Fibroblast of the conjunctiva (primary cell): ENCODE measurements around the gene CFAP77.

ENCODE experiments used
- DNase-seq: peaks from one replicate; pipeline ENCODE4 v3.0.0-alpha.2; 2010; ENCODE audit warnings: low read depth

Gene CFAP77

GRCh38 chr9:132582786-132583583 is 173.0 kb downstream of the CFAP77 start:
- no peak for DNase-seq

GRCh38 chr9:132583584-132584304 is 173.7 kb downstream of the CFAP77 start:
- no peak for DNase-seq

- no peak for DNase-seq
Observed at GRCh38 chr9:132584601-132585560, 174.9 kb downstream of the CFAP77 start.

GRCh38 chr9:132585954-132586829 is 176.2 kb downstream of the CFAP77 start:
- DNase-seq: no peak

- no peak for DNase-seq
Observed at GRCh38 chr9:132586830-132587591, 177.0 kb downstream of the CFAP77 start.

- DNase-seq: no peak
Observed at GRCh38 chr9:132587592-132587955, 177.6 kb downstream of the CFAP77 start.

GRCh38 chr9:132588098-132588497 is 178.1 kb downstream of the CFAP77 start:
- DNase-seq: no peak

GRCh38 chr9:132588501-132589147 is 178.6 kb downstream of the CFAP77 start:
- DNase-seq: no peak

- no peak for DNase-seq
Observed at GRCh38 chr9:132589148-132590036, 179.4 kb downstream of the CFAP77 start.

GRCh38 chr9:132590037-132590317 is 180.0 kb downstream of the CFAP77 start:
- DNase-seq: no peak

- DNase-seq: no peak
Observed at GRCh38 chr9:132590318-132591182, 180.5 kb downstream of the CFAP77 start.

- DNase-seq: no peak
Observed at GRCh38 chr9:132591244-132591643, 181.2 kb downstream of the CFAP77 start.

GRCh38 chr9:132591751-132592314 is 181.8 kb downstream of the CFAP77 start:
- no peak for DNase-seq

- no peak for DNase-seq
Observed at GRCh38 chr9:132592451-132592850, 182.4 kb downstream of the CFAP77 start.

- DNase-seq: no peak
Observed at GRCh38 chr9:132594412-132594811, 184.4 kb downstream of the CFAP77 start.

GRCh38 chr9:132595319-132595718 is 185.3 kb downstream of the CFAP77 start:
- DNase-seq: no peak

GRCh38 chr9:132596200-132596599 is 186.2 kb downstream of the CFAP77 start:
- no peak for DNase-seq
